Gastrocnemius medialis (tissue), 4 donors: ENCODE measurements around the gene SUPT3H. TPM values are rescaled to one million over a fixed set of nuclear protein-coding genes. Genes with fewer than 3 reads are reported as not detected.

ENCODE experiments used
- ATAC-seq, 2 donors: fragments of 150-250 bp; one replicate each; pipeline ENCODE4 v1.9.1; 2016
- DNase-seq, 2 donors: peaks; one replicate each; pipeline ENCODE4 v3.0.0-alpha.2; 2019
- H3K27ac ChIP-seq, 4 donors: fragments of 200-600 bp; sonication (generic); 1 replicate in 1 of 4; 2 replicates in 3 of 4; pipeline ENCODE4 v1.5.1; 2016 to 2018; ENCODE audit warnings: mild to moderate bottlenecking in 2 of 4, moderate library complexity in 1 of 4
- H3K27me3 ChIP-seq, 3 donors: fragments of 200-600 bp; sonication (generic) in 2 of 3; 1 replicate in 1 of 3; 2 replicates in 2 of 3; pipeline versions ENCODE4 v1.5.1 to v1.6.0; 2016 to 2019; ENCODE audit warnings: mild to moderate bottlenecking in 1 of 3, moderate library complexity in 1 of 3
- H3K36me3 ChIP-seq, 2 donors: fragments of 200-600 bp; sonication (generic) in 1 of 2; one replicate each; pipeline ENCODE4 v1.5.1; 2017 to 2018
- H3K4me1 ChIP-seq, 2 donors: fragments of 200-600 bp; sonication (generic) in 1 of 2; one replicate each; pipeline ENCODE4 v1.5.1; 2016 to 2017; ENCODE audit warnings: mild to moderate bottlenecking in 2 of 2
- H3K4me3 ChIP-seq, 4 donors: fragments of 200-600 bp; sonication (generic) in 3 of 4; 1 replicate in 1 of 4; 2 replicates in 3 of 4; pipeline ENCODE4 v1.5.1; 2016 to 2019; ENCODE audit warnings: mild to moderate bottlenecking in 2 of 4
- H3K9me3 ChIP-seq, 3 donors: fragments of 200-600 bp; sonication (generic) in 2 of 3; 1 replicate in 1 of 3; 2 replicates in 2 of 3; pipeline ENCODE4 v1.5.1; 2016 to 2019
- POLR2A ChIP-seq, 2 donors: fragments of 450-650 bp; IDR thresholded peaks; one replicate each; pipeline ENCODE4 v1.6.1; 2017; ENCODE audit warnings: antibody characterized with exemption in 2 of 2, mild to moderate bottlenecking in 2 of 2, moderate library complexity in 2 of 2
- in situ Hi-C, 4 donors: fragments of 200-750 bp; cut with MboI; loops; one replicate each; pipeline versions ENCODE4 v1.15.0 to v1.8.0; 2017; ENCODE audit warnings: low sequenced_read_pairs in 4 of 4
- intact Hi-C: fragments of 100-400 bp; cut with DNase I; formaldehyde crosslinking; loops from one replicate; pipeline ENCODE4 v1.15.1; 2023; ENCODE audit warnings: low total_unique reads
- total RNA-seq, 4 donors: library from RNA; depleted of rRNA; stranded (reverse); fragments of >200 nt; gene quantifications; one replicate each; pipeline versions ENCODE4 v1.1.0 to v1.2.3, GENCODE V29; 2016
- TF ChIP-seq, protein P1 (sequence below), 5 experiments: fragments of 450-650 bp in 3 of 5; fragments of 200-600 bp in 2 of 5; sonication (generic) in 2 of 5; IDR thresholded peaks in 4 of 5; conservative IDR thresholded peaks in 1 of 5; 1 replicate in 4 of 5; 2 replicates in 1 of 5; pipeline ENCODE4 v1.5.1; 2016 to 2019; ENCODE audit warnings: antibody characterized with exemption in 5 of 5, mild to moderate bottlenecking in 3 of 5, moderate library complexity in 3 of 5

The SUPT3H gene
- total RNA-seq, 4 donors from 2014 or later: 1.5 to 9.0 (median 4.2) TPM

DNA sequence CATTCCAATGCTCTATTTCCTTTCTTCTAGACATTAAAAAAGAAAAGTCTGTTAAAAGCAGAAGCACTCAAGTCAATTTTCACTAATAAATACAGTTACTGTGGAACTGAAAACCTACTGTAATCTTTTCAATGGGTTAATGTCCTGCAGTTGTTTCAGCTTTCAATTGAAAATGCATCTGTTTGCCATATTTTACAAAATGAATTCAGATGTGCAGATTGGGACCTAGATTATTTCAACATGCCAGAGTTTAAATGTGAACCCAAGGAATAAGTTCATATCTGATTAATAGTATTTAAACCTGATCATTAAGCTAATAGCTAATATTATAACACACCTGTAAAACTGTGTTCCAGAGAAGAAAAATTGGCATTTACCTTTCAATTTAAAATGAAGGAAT lies 9.7 kb downstream of the SUPT3H start:
- H3K27me3 ChIP-seq: no peaks in the 10 kb centered on the region
- no peaks in the 10 kb centered on the region for H3K4me1 ChIP-seq
- TF ChIP-seq, protein P1, sequence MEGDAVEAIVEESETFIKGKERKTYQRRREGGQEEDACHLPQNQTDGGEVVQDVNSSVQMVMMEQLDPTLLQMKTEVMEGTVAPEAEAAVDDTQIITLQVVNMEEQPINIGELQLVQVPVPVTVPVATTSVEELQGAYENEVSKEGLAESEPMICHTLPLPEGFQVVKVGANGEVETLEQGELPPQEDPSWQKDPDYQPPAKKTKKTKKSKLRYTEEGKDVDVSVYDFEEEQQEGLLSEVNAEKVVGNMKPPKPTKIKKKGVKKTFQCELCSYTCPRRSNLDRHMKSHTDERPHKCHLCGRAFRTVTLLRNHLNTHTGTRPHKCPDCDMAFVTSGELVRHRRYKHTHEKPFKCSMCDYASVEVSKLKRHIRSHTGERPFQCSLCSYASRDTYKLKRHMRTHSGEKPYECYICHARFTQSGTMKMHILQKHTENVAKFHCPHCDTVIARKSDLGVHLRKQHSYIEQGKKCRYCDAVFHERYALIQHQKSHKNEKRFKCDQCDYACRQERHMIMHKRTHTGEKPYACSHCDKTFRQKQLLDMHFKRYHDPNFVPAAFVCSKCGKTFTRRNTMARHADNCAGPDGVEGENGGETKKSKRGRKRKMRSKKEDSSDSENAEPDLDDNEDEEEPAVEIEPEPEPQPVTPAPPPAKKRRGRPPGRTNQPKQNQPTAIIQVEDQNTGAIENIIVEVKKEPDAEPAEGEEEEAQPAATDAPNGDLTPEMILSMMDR (IDR thresholded peaks at IDR 0.05 in 4 of 5, conservative IDR thresholded peaks at IDR 0.05 in 1 of 5): no peak
- no peak for TF ChIP-seq POLR2A (IDR thresholded peaks at IDR 0.05)
- no peak overlapping the region for H3K4me3 ChIP-seq
- in situ Hi-C loops: no loop called here
- no peak overlapping the region for H3K27ac ChIP-seq
- H3K36me3 ChIP-seq: no peaks in the 10 kb centered on the region
- ATAC-seq (no peak), DNase-seq (no peak)
- intact Hi-C loops: no loop called here
- no peaks in the 10 kb centered on the region for H3K9me3 ChIP-seq

DNA sequence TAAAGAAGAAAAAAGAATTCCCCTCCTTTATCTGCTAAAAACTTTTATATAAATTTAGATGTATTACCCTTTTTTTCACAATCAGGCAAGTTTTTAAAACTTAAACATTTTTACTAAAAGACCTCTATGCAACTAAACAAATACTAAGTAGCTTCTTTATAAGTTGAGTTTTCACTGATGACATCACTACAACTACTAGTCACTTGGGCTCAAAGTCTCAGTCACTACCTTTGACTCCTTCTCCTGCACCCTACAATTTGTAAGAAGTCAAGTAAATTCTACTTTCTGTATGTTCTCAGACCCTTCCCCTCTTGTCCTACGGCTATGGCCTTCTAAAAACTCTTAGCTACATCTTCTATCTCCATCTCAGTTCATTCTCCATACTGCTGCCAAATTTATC lies 11.2 kb downstream of the SUPT3H start:
- intact Hi-C loops: no loop called here
- Histone ChIP-seq H3K27me3 (no peaks in the 10 kb centered on the region), H3K36me3 (no peaks in the 10 kb centered on the region), H3K4me1 (no peaks in the 10 kb centered on the region), H3K4me3 (no peak overlapping the region), H3K9me3 (no peaks in the 10 kb centered on the region), H3K27ac (no peak overlapping the region)
- TF ChIP-seq, protein P1 (IDR thresholded peaks at IDR 0.05 in 4 of 5, conservative IDR thresholded peaks at IDR 0.05 in 1 of 5): no peak
- no peak for TF ChIP-seq POLR2A (IDR thresholded peaks at IDR 0.05)
- DNase-seq: no peak
- no peak for ATAC-seq
- in situ Hi-C loops: no loop called here

DNA sequence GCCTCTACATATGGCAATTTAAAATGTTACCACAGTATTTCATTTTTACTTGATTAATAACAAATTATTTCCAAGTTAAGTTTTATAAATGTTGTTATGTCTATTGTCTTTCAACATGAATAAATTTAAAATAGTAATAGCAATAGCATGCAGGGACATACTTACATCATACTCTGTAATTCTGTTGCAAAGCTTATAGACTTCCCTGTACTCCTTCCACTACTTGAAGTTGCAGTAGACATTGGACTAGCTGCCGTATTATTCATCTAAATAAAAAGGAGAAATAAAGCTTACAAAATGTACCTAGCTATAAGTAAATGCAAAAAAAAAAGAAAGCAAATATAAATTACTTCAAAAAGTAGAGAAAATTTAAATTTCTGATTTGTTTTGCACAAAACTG lies 12.7 kb downstream of the SUPT3H start:
- no peaks in the 10 kb centered on the region for H3K36me3 ChIP-seq
- no peaks in the 10 kb centered on the region for H3K4me1 ChIP-seq
- H3K4me3 ChIP-seq: no peak overlapping the region
- no peaks in the 10 kb centered on the region for H3K27me3 ChIP-seq
- no peaks in the 10 kb centered on the region for H3K9me3 ChIP-seq
- H3K27ac ChIP-seq: no peak overlapping the region
- intact Hi-C loops (no loop called here), in situ Hi-C loops (no loop called here)
- TF ChIP-seq, protein P1 (IDR thresholded peaks at IDR 0.05 in 4 of 5, conservative IDR thresholded peaks at IDR 0.05 in 1 of 5): no peak
- TF ChIP-seq POLR2A (IDR thresholded peaks at IDR 0.05): no peak
- DNase-seq (no peak), ATAC-seq (no peak)

DNA sequence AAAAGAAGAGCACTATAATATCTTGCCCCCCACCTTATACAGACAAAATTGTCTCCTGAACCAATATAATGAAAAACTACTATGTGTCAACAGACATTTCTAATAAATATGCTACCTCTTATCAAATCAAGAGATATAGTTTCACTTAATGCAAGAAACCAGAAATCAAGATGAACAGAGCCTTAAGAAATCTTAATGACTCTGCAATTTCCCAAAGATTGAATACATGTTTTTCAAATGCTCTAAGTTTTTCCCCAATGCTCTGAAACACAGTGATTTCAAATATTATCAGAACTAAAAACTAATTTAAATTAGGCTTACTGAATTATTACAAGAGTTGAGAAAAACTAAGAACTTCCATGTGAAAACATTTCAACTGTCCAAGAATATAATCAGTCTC lies 13.3 kb downstream of the SUPT3H start:
- no peaks in the 10 kb centered on the region for H3K9me3 ChIP-seq
- H3K4me3 ChIP-seq: no peak overlapping the region
- intact Hi-C loops: no loop called here
- H3K36me3 ChIP-seq: no peaks in the 10 kb centered on the region
- ATAC-seq (no peak), DNase-seq (no peak)
- H3K27me3 ChIP-seq: no peaks in the 10 kb centered on the region
- H3K27ac ChIP-seq: no peak overlapping the region
- in situ Hi-C loops: no loop called here
- no peaks in the 10 kb centered on the region for H3K4me1 ChIP-seq
- no peak for TF ChIP-seq POLR2A (IDR thresholded peaks at IDR 0.05)
- TF ChIP-seq, protein P1 (IDR thresholded peaks at IDR 0.05 in 4 of 5, conservative IDR thresholded peaks at IDR 0.05 in 1 of 5): no peak

DNA sequence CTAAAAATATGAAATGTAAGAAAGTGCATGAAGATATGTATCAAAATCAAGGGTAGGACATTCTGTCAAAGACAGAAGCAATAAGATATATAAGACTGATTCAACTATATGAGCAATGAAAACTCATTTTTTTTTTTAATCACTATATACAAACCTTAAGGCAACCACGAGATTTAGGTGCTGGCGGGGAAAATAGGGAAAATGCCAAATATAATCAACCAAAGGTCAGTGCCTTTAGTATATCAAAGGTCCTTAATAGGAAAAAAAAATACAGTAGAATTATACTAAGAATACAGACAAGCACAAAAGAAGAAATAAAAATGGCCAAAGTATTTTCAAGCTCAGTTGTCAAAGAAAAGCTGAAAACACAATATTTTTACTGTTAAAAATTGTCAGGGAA lies 24.1 kb downstream of the SUPT3H start:
- H3K4me3 ChIP-seq: no peak overlapping the region
- no peaks in the 10 kb centered on the region for H3K9me3 ChIP-seq
- H3K27me3 ChIP-seq: no peaks in the 10 kb centered on the region
- H3K27ac ChIP-seq: no peak overlapping the region
- peaks cover 5 to 12% of the 10 kb centered on the region in 2 donors for H3K4me1 ChIP-seq
- intact Hi-C loops: no loop called here
- TF ChIP-seq, protein P1 (IDR thresholded peaks at IDR 0.05 in 4 of 5, conservative IDR thresholded peaks at IDR 0.05 in 1 of 5): no peak
- no peak for TF ChIP-seq POLR2A (IDR thresholded peaks at IDR 0.05)
- ATAC-seq (no peak), DNase-seq (no peak)
- in situ Hi-C loops: no loop called here
- H3K36me3 ChIP-seq: no peaks in the 10 kb centered on the region
